ENCODE results near the gene CD83. TPM values are rescaled to one million over a fixed set of nuclear protein-coding genes. Genes with fewer than 3 reads are reported as not detected.
"Not testable (repeated sequence)": the region's sequence is repeated elsewhere in the genome, so short reads cannot be mapped to it uniquely, and the experiment has no call there.

Gene CD83
- total RNA-seq, 2 experiments from 2014 or later: 45.0 to 46.9 TPM

DNA sequence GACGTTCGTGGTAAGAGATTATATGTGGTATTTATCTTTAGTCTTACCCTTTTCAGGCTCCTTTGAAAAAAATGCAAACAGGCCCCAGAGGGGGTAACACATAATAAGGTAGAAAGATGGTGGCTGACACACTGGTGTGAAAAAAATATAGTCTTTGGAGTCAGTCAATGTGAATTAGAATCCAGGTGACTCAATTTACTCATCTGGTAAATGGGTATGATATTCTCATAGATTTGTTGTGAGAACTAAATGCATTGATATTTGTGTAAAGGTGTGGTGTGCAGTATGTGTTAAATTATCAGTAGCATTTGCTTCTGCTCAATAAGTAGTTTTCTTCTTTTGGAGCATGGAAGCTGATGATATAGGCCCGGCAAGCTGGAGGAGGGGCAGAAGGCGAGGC lies 25.7 kb downstream of the CD83 start:
- H3K9me3 Mint-ChIP-seq: no peaks in the 10 kb centered on the region
- no peaks in the 10 kb centered on the region for H3K27me3 Mint-ChIP-seq
- peaks cover 7% of the 10 kb centered on the region for H3K4me1 Mint-ChIP-seq
- no peak for DNase-seq
- no peak overlapping the region for H3K27ac Mint-ChIP-seq
- no peaks in the 10 kb centered on the region for H3K36me3 Mint-ChIP-seq
- H3K4me3 Mint-ChIP-seq: no peak overlapping the region

DNA sequence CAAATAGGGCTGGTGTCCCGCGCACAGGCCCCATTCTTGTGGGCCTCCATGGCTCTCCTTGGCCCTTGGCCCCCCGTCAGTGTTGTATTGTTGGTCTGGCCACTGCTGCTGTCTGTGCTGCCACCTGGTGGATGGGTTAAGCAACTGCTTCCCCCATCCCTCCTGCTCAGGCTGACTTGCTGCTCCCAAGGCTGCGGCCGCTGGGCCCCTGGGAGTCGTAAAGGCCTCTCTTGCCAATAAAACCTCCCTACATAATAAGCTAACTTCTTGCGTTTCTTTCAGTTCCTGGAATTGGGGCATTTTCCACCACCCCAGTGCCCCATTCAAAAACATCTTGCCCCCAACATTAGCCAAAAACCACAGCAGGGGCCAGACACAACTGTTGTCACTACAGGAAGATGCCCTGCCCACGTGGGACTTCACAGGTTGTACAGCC lies 27.1 kb downstream of the CD83 start:
- no peaks in the 10 kb centered on the region for H3K9me3 Mint-ChIP-seq
- peak; percentile 74 for DNase-seq
- H3K27ac Mint-ChIP-seq: no peak overlapping the region
- H3K4me3 Mint-ChIP-seq: no peak overlapping the region
- H3K4me1 Mint-ChIP-seq: peaks cover 9% of the 10 kb centered on the region
- H3K27me3 Mint-ChIP-seq: no peaks in the 10 kb centered on the region
- no peaks in the 10 kb centered on the region for H3K36me3 Mint-ChIP-seq

DNA sequence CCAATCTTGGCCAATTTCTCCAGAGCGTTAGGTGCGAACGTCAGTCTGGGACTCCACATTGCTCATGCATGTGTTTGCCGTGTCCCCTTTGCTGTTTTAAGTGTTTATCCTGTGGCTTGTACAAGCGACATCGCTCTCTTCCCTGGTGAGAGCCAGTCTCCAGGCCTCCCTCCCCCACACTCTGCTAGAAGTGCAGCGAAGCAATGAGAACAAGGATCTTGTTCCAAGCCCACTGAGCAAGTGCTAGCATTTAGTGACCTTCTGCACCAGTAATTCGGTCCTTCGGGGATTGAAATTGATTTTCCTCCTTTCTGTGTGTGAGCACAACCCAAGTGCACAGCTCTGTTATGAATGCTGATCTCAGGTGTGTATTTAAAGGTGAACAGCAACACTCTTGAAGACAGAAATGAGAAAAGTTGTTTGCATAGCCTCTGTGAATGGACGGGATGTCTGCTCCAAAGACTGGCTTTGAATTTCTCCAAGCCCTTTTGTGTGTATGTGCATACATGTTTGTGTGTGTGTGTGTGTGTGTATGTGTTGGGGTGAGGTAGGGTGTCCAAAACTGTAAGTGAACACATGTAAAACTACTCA lies 29.0 kb downstream of the CD83 start:
- Mint-ChIP-seq H3K9me3 (no peaks in the 10 kb centered on the region), H3K27me3 (no peaks in the 10 kb centered on the region), H3K27ac (no peak overlapping the region), H3K4me3 (no peak overlapping the region), H3K36me3 (no peaks in the 10 kb centered on the region), H3K4me1 (peaks cover 9% of the 10 kb centered on the region)
- DNase-seq: no peak

DNA sequence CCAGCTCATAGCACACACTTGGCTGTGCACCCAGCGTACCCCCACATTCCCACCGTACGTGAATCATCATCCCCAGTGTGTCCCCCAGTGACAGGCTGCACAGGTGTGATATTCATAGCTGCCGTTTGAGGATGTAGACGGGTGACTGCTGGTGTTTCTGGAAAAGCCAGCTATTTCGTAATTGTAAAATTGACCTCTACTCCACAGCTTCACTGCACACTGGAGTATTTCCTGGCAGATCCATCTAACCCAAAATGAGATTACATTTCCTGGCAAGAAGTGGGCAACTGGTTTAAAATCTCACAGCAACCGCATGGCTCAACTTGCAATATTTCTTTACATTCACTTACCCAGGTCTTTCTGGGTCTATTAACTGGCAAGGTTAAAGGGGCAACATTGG lies 30.3 kb downstream of the CD83 start:
- Mint-ChIP-seq H3K4me1 (peaks cover 9% of the 10 kb centered on the region), H3K9me3 (no peaks in the 10 kb centered on the region), H3K36me3 (no peaks in the 10 kb centered on the region), H3K4me3 (no peak overlapping the region), H3K27ac (no peak overlapping the region), H3K27me3 (no peaks in the 10 kb centered on the region)
- no peak for DNase-seq

DNA sequence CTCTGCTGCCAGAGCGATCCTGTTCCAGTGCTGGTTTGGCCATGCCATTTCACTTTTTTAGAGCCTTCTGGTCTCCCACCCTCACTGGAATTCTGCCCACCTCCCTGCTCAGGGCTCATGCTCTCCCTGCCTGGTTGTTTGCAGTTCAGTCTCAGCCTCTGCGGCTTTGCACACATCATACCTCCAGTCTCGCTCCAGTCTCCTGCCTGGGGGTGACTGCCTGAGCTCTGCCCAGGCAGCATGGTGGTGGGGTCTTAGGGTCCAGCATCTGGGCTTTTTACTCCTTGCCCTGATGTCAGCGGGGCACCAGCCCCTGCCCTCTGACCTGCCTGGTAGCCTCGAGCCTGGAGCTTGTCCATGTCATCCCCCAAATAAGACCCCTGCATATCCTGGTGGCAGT lies 30.9 kb downstream of the CD83 start:
- Mint-ChIP-seq H3K27me3 (no peaks in the 10 kb centered on the region), H3K27ac (no peak overlapping the region), H3K4me1 (peaks cover 9% of the 10 kb centered on the region), H3K4me3 (no peak overlapping the region), H3K9me3 (no peaks in the 10 kb centered on the region), H3K36me3 (no peaks in the 10 kb centered on the region)
- no peak for DNase-seq

DNA sequence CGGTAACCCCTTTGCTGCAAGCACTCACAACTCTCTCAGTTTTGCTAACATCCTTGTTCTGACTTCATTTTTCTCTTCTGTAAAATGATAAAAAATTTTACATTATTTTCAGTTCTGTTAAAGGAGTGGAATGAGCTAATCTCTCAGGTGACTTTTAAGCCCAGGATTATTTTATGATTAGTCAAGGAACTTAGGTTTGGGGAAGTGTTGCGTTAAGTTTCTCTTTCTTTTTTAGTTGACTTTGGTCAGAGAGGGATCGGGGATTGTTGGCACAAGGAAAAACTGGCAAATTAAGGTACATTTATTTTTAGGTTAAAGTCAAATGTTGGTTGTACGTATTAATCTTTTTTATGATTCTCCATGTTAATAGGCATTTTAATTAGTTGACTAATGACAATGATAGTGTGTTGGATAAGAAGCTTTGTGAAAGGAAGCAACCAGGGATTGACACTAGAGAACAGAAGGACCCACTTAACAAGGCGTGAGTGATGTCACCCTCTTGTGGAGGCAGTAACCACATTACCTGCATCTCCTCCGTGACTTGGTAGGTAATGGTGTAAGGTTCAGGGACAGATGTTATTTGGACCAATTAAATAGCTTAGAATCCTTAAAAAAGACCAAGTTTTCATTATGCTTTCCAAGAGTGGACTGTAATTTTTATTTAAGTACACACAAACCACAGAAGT lies 31.6 kb downstream of the CD83 start:
- no peak for DNase-seq
- H3K27me3 Mint-ChIP-seq: no peaks in the 10 kb centered on the region
- no peaks in the 10 kb centered on the region for H3K36me3 Mint-ChIP-seq
- H3K27ac Mint-ChIP-seq: no peak overlapping the region
- no peaks in the 10 kb centered on the region for H3K9me3 Mint-ChIP-seq
- H3K4me3 Mint-ChIP-seq: no peak overlapping the region
- H3K4me1 Mint-ChIP-seq: peaks cover 9% of the 10 kb centered on the region

DNA sequence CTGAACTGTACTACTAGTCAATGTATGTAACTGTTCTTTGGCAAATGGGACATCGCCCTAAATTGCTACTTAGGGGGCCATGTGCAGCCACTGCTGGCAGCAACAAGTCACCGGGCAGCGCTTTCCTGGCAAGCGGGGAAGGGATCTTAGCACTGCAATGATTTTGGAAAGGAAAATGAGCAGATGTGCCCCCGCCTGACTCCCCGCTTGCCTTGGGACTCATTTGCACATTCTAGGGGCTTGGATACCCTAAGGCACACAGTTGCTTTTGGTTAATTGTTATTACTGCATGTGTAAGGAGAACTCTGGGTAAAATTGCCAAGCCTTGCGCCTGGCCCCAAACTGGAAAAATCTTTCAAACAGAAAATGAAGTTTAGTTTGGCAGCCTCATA lies 32.2 kb downstream of the CD83 start:
- no peaks in the 10 kb centered on the region for H3K36me3 Mint-ChIP-seq
- no peak overlapping the region for H3K4me3 Mint-ChIP-seq
- H3K27ac Mint-ChIP-seq: no peak overlapping the region
- DNase-seq: no peak
- H3K27me3 Mint-ChIP-seq: no peaks in the 10 kb centered on the region
- H3K4me1 Mint-ChIP-seq: peaks cover 4% of the 10 kb centered on the region
- no peaks in the 10 kb centered on the region for H3K9me3 Mint-ChIP-seq

DNA sequence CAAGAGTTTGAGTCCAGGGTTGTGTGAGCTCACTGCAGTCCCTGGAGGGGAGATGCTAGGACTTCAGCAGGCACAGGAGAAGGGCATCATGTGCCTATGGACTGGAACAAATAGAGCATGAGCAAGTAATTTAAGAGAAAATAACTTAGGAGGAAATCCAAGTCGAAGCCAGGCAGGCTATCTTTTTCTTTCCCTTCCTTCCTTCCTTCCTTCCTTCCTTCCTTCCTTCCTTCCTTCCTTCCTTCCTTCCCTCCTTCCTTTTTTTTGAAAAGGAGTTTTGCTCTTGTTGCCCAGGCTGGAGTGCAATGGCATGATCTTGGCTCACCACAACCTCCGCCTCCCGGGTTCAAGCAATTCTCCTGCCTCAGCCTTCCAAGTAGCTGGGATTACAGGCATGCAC lies 33.7 kb downstream of the CD83 start:
- H3K27me3 Mint-ChIP-seq, H3K36me3 Mint-ChIP-seq, H3K4me1 Mint-ChIP-seq, H3K4me3 Mint-ChIP-seq, H3K27ac Mint-ChIP-seq, DNase-seq, H3K9me3 Mint-ChIP-seq: not testable (repeated sequence)

DNA sequence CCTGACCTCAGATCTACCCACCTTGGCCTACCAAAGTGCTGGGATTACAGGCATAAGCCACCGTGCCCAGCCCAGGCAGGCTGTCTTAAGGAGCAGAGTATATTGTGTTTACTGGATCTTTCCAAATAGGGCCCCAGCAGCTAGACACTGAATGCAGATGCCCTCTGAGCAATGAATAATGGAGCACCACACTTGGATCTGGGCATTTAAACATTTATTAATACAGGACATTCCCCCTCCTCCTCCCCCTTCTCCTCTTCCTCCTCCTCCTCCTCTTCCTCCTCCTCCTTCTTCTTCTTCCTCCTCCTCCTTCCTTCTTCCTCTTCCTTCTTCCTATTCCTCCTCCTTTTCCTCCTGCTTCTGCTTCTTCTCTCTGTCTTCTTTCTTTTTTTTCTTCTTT lies 34.2 kb downstream of the CD83 start:
- Mint-ChIP-seq H3K4me1 (peaks cover 2% of the 10 kb centered on the region), H3K9me3 (no peaks in the 10 kb centered on the region), H3K27ac (no peak overlapping the region), H3K27me3 (no peaks in the 10 kb centered on the region), H3K36me3 (no peaks in the 10 kb centered on the region), H3K4me3 (no peak overlapping the region)
- DNase-seq: no peak

DNA sequence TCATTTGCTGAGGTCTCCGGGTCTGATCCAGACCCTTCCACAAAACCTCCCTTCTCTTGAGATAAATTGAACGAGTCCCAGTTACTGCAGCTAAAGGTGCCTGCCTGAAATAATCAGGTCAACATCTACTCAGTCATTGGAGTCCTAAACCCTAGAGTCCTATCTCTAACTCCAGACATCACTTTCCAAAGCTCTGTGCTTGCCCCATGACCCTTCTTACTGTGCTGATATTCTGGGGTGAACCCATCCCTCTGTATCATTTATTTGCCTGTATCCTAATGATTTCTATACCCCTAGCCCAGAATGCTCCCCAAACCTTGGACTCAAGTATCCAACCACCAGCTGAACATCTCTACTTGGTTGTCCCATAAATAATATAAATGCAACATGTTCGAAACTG lies 35.7 kb downstream of the CD83 start:
- peaks cover 2% of the 10 kb centered on the region for H3K4me1 Mint-ChIP-seq
- H3K27ac Mint-ChIP-seq: no peak overlapping the region
- H3K9me3 Mint-ChIP-seq: no peaks in the 10 kb centered on the region
- H3K27me3 Mint-ChIP-seq: no peaks in the 10 kb centered on the region
- H3K4me3 Mint-ChIP-seq: no peak overlapping the region
- no peaks in the 10 kb centered on the region for H3K36me3 Mint-ChIP-seq
- no peak for DNase-seq

DNA sequence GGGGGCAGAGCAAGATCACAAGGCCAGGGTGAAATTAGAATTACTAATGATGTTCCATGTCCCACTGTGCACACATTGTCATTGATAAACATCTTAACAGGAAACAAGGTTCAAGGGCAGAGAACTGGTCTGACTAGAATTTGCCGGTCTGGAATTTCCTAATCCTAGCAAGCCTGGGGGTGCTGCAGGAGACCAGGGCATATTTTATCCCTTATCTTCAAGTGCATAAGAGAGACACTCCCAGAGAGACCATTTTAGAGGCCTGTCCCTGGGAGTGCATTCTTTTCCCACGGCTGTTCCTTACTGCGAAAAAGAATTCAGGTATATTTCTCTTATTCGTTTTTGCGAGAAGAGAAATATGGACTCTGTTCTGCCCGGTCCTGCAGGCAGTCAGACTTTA lies 41.5 kb downstream of the CD83 start:
- Mint-ChIP-seq H3K4me3 (no peak overlapping the region), H3K36me3 (no peaks in the 10 kb centered on the region), H3K4me1 (no peaks in the 10 kb centered on the region), H3K9me3 (peaks cover 8% of the 10 kb centered on the region), H3K27me3 (peaks cover 5% of the 10 kb centered on the region), H3K27ac (no peak overlapping the region)
- DNase-seq: no peak

DNA sequence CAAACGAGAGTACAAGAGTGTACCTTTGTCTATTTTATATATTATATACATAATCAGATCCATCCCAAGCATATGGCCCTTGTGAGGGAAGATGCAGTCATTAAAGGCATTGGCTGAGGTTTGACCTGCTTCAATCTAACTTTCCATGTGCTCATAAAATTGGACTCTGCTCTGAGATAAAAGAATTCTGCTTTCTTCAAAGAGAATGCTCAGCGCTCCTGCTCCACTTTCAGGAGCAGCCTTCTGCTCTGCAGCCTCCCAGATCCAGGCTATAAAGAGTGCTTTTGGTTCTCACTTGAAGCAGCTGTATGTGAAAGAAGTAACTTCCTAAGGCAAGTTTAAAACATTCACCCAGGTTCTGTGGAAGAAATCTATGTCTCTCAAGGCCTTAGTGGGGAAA lies 45.3 kb downstream of the CD83 start:
- H3K36me3 Mint-ChIP-seq: peaks cover 2% of the 10 kb centered on the region
- no peaks in the 10 kb centered on the region for H3K4me1 Mint-ChIP-seq
- H3K27me3 Mint-ChIP-seq: peaks cover 5% of the 10 kb centered on the region
- no peak for DNase-seq
- H3K9me3 Mint-ChIP-seq: peaks cover 8% of the 10 kb centered on the region
- no peak overlapping the region for H3K4me3 Mint-ChIP-seq
- no peak overlapping the region for H3K27ac Mint-ChIP-seq

DNA sequence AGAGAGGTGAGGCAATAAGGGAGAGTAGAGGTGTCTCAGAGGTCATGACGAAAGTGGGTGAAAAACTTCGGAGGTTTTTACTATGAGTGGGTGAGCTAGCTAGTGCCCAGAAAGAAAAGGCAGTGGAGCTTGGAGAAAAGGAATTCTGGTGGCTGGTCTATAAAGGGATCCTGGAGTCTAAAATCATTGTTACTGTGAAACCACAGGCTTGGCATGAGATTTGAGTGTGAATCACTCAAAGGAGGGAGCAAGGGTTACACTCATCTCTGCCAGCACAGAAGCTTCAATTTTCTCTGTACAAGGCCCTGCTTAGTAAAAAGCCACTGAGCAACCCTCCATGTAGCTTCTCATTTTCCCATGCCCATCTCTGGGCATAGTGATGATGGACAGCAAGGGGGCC lies 47.5 kb downstream of the CD83 start:
- H3K27ac Mint-ChIP-seq: no peak overlapping the region
- H3K4me1 Mint-ChIP-seq: no peaks in the 10 kb centered on the region
- peaks cover 8% of the 10 kb centered on the region for H3K36me3 Mint-ChIP-seq
- no peak for DNase-seq
- peaks cover 14% of the 10 kb centered on the region for H3K9me3 Mint-ChIP-seq
- peaks cover 5% of the 10 kb centered on the region for H3K27me3 Mint-ChIP-seq
- H3K4me3 Mint-ChIP-seq: no peak overlapping the region

DNA sequence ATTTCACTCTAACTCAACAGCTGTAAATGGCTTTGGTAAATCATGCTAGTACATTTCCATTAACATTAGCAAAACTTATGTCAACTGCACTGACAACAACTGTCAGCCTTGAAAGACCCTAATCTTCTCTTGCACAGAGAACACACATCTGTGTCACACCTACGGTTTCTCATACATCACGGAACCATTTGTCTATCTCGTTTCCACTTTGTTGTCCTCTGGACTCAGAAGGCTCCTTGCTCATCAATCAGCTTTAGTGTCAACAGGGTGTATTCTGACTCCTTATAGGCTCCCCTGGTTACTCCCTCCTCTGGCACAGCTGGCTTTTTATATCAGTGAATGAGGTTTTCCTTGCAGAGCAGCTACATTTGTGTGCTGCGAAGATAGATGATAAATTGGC lies 49.3 kb downstream of the CD83 start:
- Mint-ChIP-seq H3K9me3 (peaks cover 25% of the 10 kb centered on the region), H3K36me3 (peaks cover 8% of the 10 kb centered on the region), H3K27ac (no peak overlapping the region), H3K4me3 (no peak overlapping the region), H3K27me3 (peaks cover 5% of the 10 kb centered on the region), H3K4me1 (no peaks in the 10 kb centered on the region)
- no peak for DNase-seq

DNA sequence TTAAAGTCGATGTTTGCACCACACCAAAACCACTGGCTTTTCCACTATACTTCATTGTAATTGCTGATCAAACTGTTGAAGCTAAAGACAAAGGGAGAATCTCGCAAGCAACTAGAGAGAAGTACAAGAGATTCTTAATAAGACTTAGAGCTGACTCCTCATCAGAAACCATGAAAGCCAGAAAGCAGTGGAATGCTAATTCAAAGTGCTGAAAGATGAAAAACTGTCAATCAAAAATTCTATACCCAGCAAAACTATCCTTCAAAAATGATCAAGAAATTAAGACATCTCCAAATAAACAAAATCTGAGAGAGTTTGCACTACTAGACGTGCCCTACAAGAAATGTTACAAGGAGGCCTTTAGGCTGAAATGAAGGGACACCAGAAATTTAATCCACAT lies 52.6 kb downstream of the CD83 start:
- Mint-ChIP-seq H3K36me3 (peaks cover 8% of the 10 kb centered on the region), H3K9me3 (peaks cover 27% of the 10 kb centered on the region), H3K27ac (no peak overlapping the region), H3K4me1 (no peaks in the 10 kb centered on the region), H3K27me3 (no peaks in the 10 kb centered on the region), H3K4me3 (no peak overlapping the region)
- no peak for DNase-seq

DNA sequence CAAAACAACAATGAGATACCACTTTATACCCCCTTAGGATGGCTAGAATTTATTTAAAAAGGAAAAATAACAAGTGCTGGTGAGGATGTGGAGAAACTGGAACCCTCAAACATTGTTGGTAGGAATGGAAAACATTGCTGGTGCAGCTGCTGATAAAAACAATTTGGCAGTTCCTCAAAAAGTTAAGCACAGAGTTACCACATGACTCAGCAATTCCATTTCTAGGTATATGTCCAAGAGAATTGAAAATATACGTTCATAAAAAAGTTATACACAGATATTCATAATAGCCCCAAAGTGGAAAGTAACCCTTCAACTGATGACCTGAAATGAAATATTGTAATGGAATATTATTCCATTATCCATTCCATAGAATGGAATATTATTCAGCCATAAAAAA lies 55.0 kb downstream of the CD83 start:
- H3K27me3 Mint-ChIP-seq: no peaks in the 10 kb centered on the region
- H3K4me1 Mint-ChIP-seq: no peaks in the 10 kb centered on the region
- H3K27ac Mint-ChIP-seq: no peak overlapping the region
- no peak overlapping the region for H3K4me3 Mint-ChIP-seq
- H3K9me3 Mint-ChIP-seq: peaks cover 27% of the 10 kb centered on the region
- DNase-seq: no peak
- peaks cover 6% of the 10 kb centered on the region for H3K36me3 Mint-ChIP-seq

Data from activated naive CD8-positive, alpha-beta T cell treated with anti-CD3 and anti-CD28 coated beads for 36 hours (primary cell).